Lung (tissue), 12 donors: ENCODE measurements around the gene LRRC14B. TPM values are rescaled to one million over a fixed set of nuclear protein-coding genes. Genes with fewer than 3 reads are reported as not detected.

Experiments used
- ATAC-seq: fragments of 200-7000 bp; cut with Tn5 transposase; one replicate; pipeline ENCODE4 v1.9.1; 2020; ENCODE audit warnings: moderate number of reproducible peaks; ENCODE audit not compliant: insufficient read depth, low FRiP score
- DNase-seq, 3 donors: peaks; one replicate each; pipeline ENCODE4 v3.0.0-alpha.2; 2013 to 2017
- H3K27ac ChIP-seq, 2 donors: one replicate each; pipeline ENCODE4 v1.5.1; 2013; ENCODE audit warnings: mild to moderate bottlenecking in 2 of 2, moderate library complexity in 2 of 2, control low read depth in 1 of 2, inconsistent platforms in 1 of 2, low read depth in 1 of 2, low read length in 1 of 2
- H3K27me3 ChIP-seq, 3 donors: one replicate each; pipeline ENCODE4 v1.5.1; 2013; ENCODE audit warnings: low read length in 2 of 3; ENCODE audit not compliant: control insufficient read depth in 3 of 3, insufficient read depth in 3 of 3
- H3K36me3 ChIP-seq, 4 donors: one replicate each; pipeline ENCODE4 v1.5.1; 2013; ENCODE audit warnings: low read length in 4 of 4, mild to moderate bottlenecking in 1 of 4, moderate library complexity in 1 of 4; ENCODE audit not compliant: control insufficient read depth in 4 of 4, insufficient read depth in 4 of 4
- H3K4me1 ChIP-seq, 5 donors: one replicate each; pipeline ENCODE4 v1.5.1; 2013; ENCODE audit warnings: low read length in 5 of 5, mild to moderate bottlenecking in 2 of 5, moderate library complexity in 1 of 5; ENCODE audit not compliant: control insufficient read depth in 5 of 5, insufficient read depth in 5 of 5
- H3K4me3 ChIP-seq: one replicate; pipeline ENCODE4 v1.5.1; 2013; ENCODE audit warnings: mild to moderate bottlenecking, control low read depth, moderate library complexity
- H3K9ac ChIP-seq, 2 donors: one replicate each; pipeline ENCODE4 v1.5.1; 2013; ENCODE audit warnings: low read length in 2 of 2, control low read depth in 1 of 2; ENCODE audit not compliant: insufficient read depth in 1 of 2
- H3K9me3 ChIP-seq, 4 donors: one replicate each; pipeline ENCODE4 v1.5.1; 2013; ENCODE audit warnings: low read length in 3 of 4, mild to moderate bottlenecking in 1 of 4, moderate library complexity in 1 of 4; ENCODE audit not compliant: control insufficient read depth in 4 of 4, insufficient read depth in 3 of 4
- CTCF ChIP-seq: IDR thresholded peaks from 2 replicates; pipeline ENCODE4 v1.5.1; 2012; ENCODE audit warnings: mild to moderate bottlenecking; ENCODE audit errors: control extremely low read depth, extremely low read depth
- WGBS, 2 donors: extraction: QIAGEN DNeasy Blood & Tissue Kit; methylation state at CpG; one replicate each; pipeline ENCODE4 v1.1.7; 2013; 5-methylcytosine and 5-hydroxymethylcytosine counted together
- polyA plus RNA-seq, 2 donors: library from polyadenylated mRNA; stranded (reverse); fragments of 200-250 nt; gene quantifications; one replicate each; pipeline ENCODE4 v1.2.1, GENCODE V29; 2013
- total RNA-seq, 2 donors: library from RNA; depleted of rRNA in 1 of 2; stranded (reverse); fragments of >200 nt in 1 of 2; gene quantifications; one replicate each; pipeline ENCODE4 v1.2.1, GENCODE V29; 2014 to 2021
- donor health status: control.
- donor health status: control.
- donor health status: Bipolar disorder and iron deficiency.
- donor health status: healthy.
- donor health status: DM: yes; HTN: yes; CAD: no.

LRRC14B gene
- total and polyA plus RNA-seq, 4 donors, result 0.14 TPM; not detected in 3

DNA sequence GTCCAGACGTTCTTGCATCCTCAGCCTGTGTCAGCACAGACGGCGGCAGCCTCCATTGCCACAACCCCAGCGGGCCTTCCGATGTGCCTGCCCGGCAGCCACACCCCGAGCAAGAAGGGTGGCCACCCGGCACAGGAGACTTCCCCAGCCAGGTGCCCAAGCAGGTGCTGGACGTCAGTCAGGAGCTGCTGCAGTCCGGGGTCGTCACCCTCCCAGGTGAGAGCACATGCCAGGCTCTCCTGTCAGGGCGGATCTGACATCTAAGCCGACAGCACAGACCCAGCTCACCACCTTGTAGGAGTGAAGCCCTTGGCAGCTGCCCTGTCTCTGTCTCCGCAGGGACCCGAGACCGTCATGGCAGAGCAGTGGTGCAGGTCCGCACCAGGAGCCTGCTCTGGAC, 48.3 kb upstream of the LRRC14B start:
- no peak for ATAC-seq

DNA sequence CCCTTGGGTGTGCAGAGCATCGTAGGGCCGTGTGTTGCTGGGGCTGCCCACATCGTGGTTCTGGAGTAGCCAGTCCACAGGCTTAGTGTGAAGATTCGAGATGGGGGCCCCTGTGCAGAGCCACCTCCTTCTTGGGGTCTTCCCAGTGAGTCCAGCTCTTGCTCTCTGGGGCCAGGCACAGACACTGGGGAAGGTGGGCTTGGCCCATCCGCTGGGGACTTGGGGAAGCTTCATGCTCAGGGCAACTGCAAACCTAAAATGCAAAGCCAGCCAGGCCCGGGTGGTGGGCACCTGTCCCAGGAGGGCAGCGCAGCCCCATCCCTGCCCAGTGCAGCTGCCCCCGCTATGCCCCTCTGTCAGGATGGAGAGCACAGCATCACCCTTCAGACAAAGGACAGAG, 46.4 kb upstream of the LRRC14B start:
- Histone ChIP-seq H3K27ac (no peak overlapping the region), H3K9me3 (peaks cover 4 to 17% (median 8%) of the 10 kb centered on the region in 4 donors), H3K27me3 (no peaks in the 10 kb centered on the region), H3K36me3 (peaks cover 0 to 17% (median 0%) of the 10 kb centered on the region in 4 donors), H3K4me1 (no peaks in the 10 kb centered on the region), H3K9ac (no peak overlapping the region), H3K4me3 (no peak overlapping the region)
- TF ChIP-seq CTCF, result no peak
- WGBS, 2 donors, result 92 to 95% methylated on average over 8 of the region's 8 CpGs
- no peak for ATAC-seq
- no peak for DNase-seq

More for the DNA sequence above, 48.3 kb upstream of the LRRC14B start:
- H3K27me3 ChIP-seq, result no peaks in the 10 kb centered on the region
- H3K4me1 ChIP-seq, result no peaks in the 10 kb centered on the region
- H3K9ac ChIP-seq, result no peak overlapping the region
- no peak overlapping the region for H3K4me3 ChIP-seq
- no peak for DNase-seq
- H3K9me3 ChIP-seq, result peaks cover 4 to 13% (median 8%) of the 10 kb centered on the region in 4 donors
- WGBS, 2 donors, result 83 to 90% methylated on average over 17 of the region's 17 CpGs
- TF ChIP-seq CTCF, result no peak
- H3K36me3 ChIP-seq, result peaks cover 0 to 13% (median 0%) of the 10 kb centered on the region in 4 donors
- H3K27ac ChIP-seq, result no peak overlapping the region

DNA sequence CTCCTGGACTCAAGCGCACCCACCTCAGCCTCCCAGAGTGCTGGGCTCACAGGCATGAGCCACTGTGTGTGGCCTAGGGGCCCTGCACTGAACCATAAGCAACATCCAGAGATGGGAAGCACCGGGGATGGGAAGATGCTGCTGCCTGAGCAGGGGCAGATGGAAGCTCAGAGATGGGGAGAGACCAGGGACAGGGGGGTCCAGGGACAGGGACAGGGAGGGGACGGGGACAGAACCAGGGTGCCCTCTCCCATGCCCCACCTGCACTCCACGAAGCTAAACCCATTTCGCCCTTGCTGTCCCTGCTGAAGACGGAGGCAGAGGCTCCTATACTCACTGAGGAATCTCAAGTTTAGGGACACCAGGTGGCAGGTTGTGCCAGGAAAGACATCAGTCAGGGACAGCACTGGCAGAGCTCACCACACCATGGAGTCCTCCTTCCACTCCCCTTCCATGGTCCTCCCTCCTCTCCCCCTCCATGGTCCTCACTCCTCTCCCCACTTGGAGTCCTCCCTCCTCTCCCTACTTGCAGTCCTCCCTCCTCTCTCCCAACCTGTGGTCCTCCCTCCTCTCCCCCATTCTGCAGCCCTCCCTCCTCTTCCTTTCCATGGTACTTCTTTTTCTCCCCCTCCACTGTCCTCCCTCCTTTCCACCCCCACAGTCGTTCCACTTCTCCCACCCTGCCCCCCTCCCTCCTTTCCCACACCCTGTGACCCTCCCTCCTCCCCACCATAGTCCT, 45.5 kb upstream of the LRRC14B start:
- WGBS, 2 donors, result 68 to 88% methylated on average over 7 of the region's 7 CpGs
- peaks cover 0 to 17% (median 0%) of the 10 kb centered on the region in 4 donors for H3K36me3 ChIP-seq
- peaks cover 4 to 17% (median 8%) of the 10 kb centered on the region in 4 donors for H3K9me3 ChIP-seq
- no peaks in the 10 kb centered on the region for H3K4me1 ChIP-seq
- H3K9ac ChIP-seq, result no peak overlapping the region
- DNase-seq (no peak), ATAC-seq (no peak)
- no peak overlapping the region for H3K4me3 ChIP-seq
- TF ChIP-seq CTCF, result no peak
- H3K27me3 ChIP-seq, result no peaks in the 10 kb centered on the region
- H3K27ac ChIP-seq, result no peak overlapping the region
